Measurements from ENCODE around the gene PRSS16. TPM values are rescaled to one million over a fixed set of nuclear protein-coding genes. Genes with fewer than 3 reads are reported as not detected.

PRSS16 gene
- total and polyA plus RNA-seq, 9 of the 15 experiments (the other 6 are each of a cell fraction or from before 2014, with no cell fraction given): 4.5 to 21.3 (median 12.1) TPM

GRCh38 chr6:27297857-27298730 is 50.6 kb downstream of the PRSS16 start (continued):
- TF ChIP-seq ATF7 (IDR thresholded peaks at IDR 0.05): peak; percentile 38
- TF ChIP-seq ZNF785 (CRISPR knock-in tag; IDR thresholded peaks at IDR 0.05): no peak
- TF ChIP-seq GATAD2B (IDR thresholded peaks at IDR 0.05; ENCODE audit: borderline replicate concordance): peak; percentile 89; the same call in 1 of the 2 replicates
- 0 out of 2 replicates have a peak, but pooled peaks have one; percentile 35 for TF ChIP-seq ZBTB26 (CRISPR knock-in tag; IDR thresholded peaks at IDR 0.05)
- TF ChIP-seq MEIS2 (IDR thresholded peaks at IDR 0.05; ENCODE audit: partially characterized antibody): no peak
- TF ChIP-seq ZNF76 (CRISPR knock-in tag; IDR thresholded peaks at IDR 0.05; ENCODE audit: borderline replicate concordance): no peak
- no peak; a peak in 1 of 4 replicates for TF ChIP-seq ZNF639 (CRISPR knock-in tag; conservative IDR thresholded peaks at IDR 0.05 in 1 of 2, IDR thresholded peaks at IDR 0.05 in 1 of 2)
- peak; percentile 75 for TF ChIP-seq BHLHE40 (IDR thresholded peaks at IDR 0.05; ENCODE audit: low read length)
- TF ChIP-seq ARNT (IDR thresholded peaks at IDR 0.05): peak; percentile 41 to 51; a peak in 2 of 4 replicates
- 0 out of 2 replicates have a peak, but pooled peaks have one; percentile 41 for TF ChIP-seq E2F3 (CRISPR knock-in tag; IDR thresholded peaks at IDR 0.05)
- TF ChIP-seq ZNF175 (CRISPR knock-in tag; IDR thresholded peaks at IDR 0.05; ENCODE audit: low read depth): 0 out of 2 replicates have a peak, but pooled peaks have one; percentile 17
- TF ChIP-seq HINFP (tag; conservative IDR thresholded peaks at IDR 0.05; ENCODE audit: low read depth): 0 out of 2 replicates have a peak, but pooled peaks have one; percentile 14
- no peak for TF ChIP-seq MBD1 (CRISPR knock-in tag; IDR thresholded peaks at IDR 0.05)
- TF ChIP-seq PHB2 (IDR thresholded peaks at IDR 0.05; ENCODE audit: low read depth): 0 out of 2 replicates have a peak, but pooled peaks have one; percentile 11
- peak; percentile 89 for TF ChIP-seq CEBPB (tag; IDR thresholded peaks at IDR 0.05)
- peak; percentile 90 for TF ChIP-seq EP400 (IDR thresholded peaks at IDR 0.05)
- peak; percentile 65 for TF ChIP-seq NUFIP1 (IDR thresholded peaks at IDR 0.05; ENCODE audit: partially characterized antibody)
- peak; percentile 83 to 88 for TF ChIP-seq MNT (conservative IDR thresholded peaks at IDR 0.05)

Data from K562 (cell line).